ENCODE measurements around the gene MRPL21.

The MRPL21 gene

GRCh38 chr11:68924073-68924925, 20.7 kb upstream of the MRPL21 start:
- Histone ChIP-seq H3K27ac (no peak overlapping the region), H3K27me3 (ENCODE audit: insufficient read depth, low read depth, severe bottlenecking) (no peaks in the 10 kb centered on the region), H3K9me3 (ENCODE audit: severe bottlenecking) (peaks cover 8% of the 10 kb centered on the region), H3K4me3 (ENCODE audit: low read depth, low read length) (no peak overlapping the region), H3K36me3 (peaks cover 57% of the 10 kb centered on the region)
- TF ChIP-seq, protein P1, sequence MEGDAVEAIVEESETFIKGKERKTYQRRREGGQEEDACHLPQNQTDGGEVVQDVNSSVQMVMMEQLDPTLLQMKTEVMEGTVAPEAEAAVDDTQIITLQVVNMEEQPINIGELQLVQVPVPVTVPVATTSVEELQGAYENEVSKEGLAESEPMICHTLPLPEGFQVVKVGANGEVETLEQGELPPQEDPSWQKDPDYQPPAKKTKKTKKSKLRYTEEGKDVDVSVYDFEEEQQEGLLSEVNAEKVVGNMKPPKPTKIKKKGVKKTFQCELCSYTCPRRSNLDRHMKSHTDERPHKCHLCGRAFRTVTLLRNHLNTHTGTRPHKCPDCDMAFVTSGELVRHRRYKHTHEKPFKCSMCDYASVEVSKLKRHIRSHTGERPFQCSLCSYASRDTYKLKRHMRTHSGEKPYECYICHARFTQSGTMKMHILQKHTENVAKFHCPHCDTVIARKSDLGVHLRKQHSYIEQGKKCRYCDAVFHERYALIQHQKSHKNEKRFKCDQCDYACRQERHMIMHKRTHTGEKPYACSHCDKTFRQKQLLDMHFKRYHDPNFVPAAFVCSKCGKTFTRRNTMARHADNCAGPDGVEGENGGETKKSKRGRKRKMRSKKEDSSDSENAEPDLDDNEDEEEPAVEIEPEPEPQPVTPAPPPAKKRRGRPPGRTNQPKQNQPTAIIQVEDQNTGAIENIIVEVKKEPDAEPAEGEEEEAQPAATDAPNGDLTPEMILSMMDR (IDR thresholded peaks at IDR 0.05; ENCODE audit: low read depth, low read length), result no peak
- no peak for DNase-seq

DNA sequence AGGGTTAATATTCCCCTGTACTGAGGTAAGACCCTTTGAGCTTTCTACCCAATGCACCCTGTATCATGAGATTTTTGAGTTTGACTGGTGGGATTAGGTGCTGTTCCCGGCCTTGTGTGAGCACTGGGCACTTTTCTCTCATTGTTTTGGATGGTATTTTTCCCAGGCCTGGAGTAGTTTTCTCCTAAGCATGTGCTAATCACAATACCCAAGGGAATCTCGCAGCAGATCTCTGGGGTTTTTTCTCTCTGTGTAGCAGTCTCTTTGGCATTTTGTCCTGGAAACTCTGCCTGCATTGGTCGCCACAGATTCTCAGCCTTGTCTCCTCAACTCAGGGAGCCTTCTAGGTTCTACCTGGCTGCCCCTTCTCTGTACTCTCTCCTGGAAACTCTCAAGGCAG, 20.0 kb upstream of the MRPL21 start:
- H3K4me3 ChIP-seq (ENCODE audit: low read depth, low read length), result no peak overlapping the region
- TF ChIP-seq, protein P1 (IDR thresholded peaks at IDR 0.05; ENCODE audit: low read depth, low read length), result no peak
- H3K9me3 ChIP-seq (ENCODE audit: severe bottlenecking), result peaks cover 8% of the 10 kb centered on the region
- peaks cover 59% of the 10 kb centered on the region for H3K36me3 ChIP-seq
- H3K27ac ChIP-seq, result no peak overlapping the region
- DNase-seq, result no peak
- no peaks in the 10 kb centered on the region for H3K27me3 ChIP-seq (ENCODE audit: insufficient read depth, low read depth, severe bottlenecking)

GRCh38 chr11:68916439-68916838, 12.8 kb upstream of the MRPL21 start:
- peaks cover 54% of the 10 kb centered on the region for H3K36me3 ChIP-seq
- no peak overlapping the region for H3K4me3 ChIP-seq (ENCODE audit: low read depth, low read length)
- TF ChIP-seq, protein P1 (IDR thresholded peaks at IDR 0.05; ENCODE audit: low read depth, low read length), result no peak
- H3K27ac ChIP-seq, result no peak overlapping the region
- DNase-seq, result no peak
- H3K27me3 ChIP-seq (ENCODE audit: insufficient read depth, low read depth, severe bottlenecking), result no peaks in the 10 kb centered on the region
- H3K9me3 ChIP-seq (ENCODE audit: severe bottlenecking), result no peaks in the 10 kb centered on the region

DNA sequence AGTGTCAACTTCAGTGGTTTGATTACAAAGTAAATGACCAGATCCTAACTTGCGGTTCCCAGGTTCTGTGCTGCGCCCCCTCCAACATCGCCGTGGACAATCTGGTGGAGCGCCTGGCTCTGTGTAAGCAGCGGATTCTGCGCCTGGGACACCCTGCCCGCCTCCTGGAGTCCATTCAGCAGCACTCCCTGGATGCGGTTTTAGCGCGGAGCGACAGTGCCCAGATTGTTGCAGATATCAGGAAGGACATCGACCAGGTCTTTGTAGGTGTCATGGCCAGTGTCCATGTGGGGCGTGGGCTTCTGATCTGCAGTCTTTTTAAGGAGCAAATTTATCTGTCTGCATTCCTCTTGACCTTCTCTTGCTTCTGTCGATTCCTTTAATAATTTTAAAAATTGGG, 11.1 kb upstream of the MRPL21 start:
- H3K9me3 ChIP-seq (ENCODE audit: severe bottlenecking), result no peaks in the 10 kb centered on the region
- H3K4me3 ChIP-seq (ENCODE audit: low read depth, low read length), result no peak overlapping the region
- peaks cover 55% of the 10 kb centered on the region for H3K36me3 ChIP-seq
- TF ChIP-seq, protein P1 (IDR thresholded peaks at IDR 0.05; ENCODE audit: low read depth, low read length), result no peak
- no peaks in the 10 kb centered on the region for H3K27me3 ChIP-seq (ENCODE audit: insufficient read depth, low read depth, severe bottlenecking)
- DNase-seq, result no peak
- H3K27ac ChIP-seq, result no peak overlapping the region

DNA sequence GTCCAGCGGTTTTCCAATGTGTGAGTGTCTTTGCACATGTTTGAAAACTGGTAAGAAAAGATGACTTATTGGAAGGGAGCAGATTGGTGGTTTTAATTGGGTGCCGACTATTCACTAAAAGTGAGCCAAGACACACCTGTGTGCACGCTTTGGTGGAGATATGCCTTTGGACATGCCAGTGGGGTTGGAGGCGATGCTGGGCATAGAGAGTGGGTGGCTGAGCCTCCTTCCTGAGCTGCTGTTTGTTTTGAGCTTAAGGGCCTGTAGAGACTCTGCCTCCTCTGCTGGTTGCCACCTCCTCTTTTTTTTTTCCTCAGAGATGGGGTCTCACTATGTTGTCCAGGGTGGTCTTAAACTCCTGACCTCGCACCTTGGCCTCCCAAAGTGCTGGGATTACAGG, 9.6 kb upstream of the MRPL21 start:
- H3K27ac ChIP-seq, result no peak overlapping the region
- H3K9me3 ChIP-seq (ENCODE audit: severe bottlenecking), result no peaks in the 10 kb centered on the region
- H3K4me3 ChIP-seq (ENCODE audit: low read depth, low read length), result no peak overlapping the region
- TF ChIP-seq, protein P1 (IDR thresholded peaks at IDR 0.05; ENCODE audit: low read depth, low read length), result no peak
- DNase-seq, result no peak
- no peaks in the 10 kb centered on the region for H3K27me3 ChIP-seq (ENCODE audit: insufficient read depth, low read depth, severe bottlenecking)
- H3K36me3 ChIP-seq, result peaks cover 56% of the 10 kb centered on the region

- no peak for DNase-seq
- TF ChIP-seq, protein P1 (IDR thresholded peaks at IDR 0.05; ENCODE audit: low read depth, low read length), result no peak
- H3K27ac ChIP-seq, result no peak overlapping the region
- H3K9me3 ChIP-seq (ENCODE audit: severe bottlenecking), result no peaks in the 10 kb centered on the region
- H3K36me3 ChIP-seq, result peaks cover 54% of the 10 kb centered on the region
- no peak overlapping the region for H3K4me3 ChIP-seq (ENCODE audit: low read depth, low read length)
- H3K27me3 ChIP-seq (ENCODE audit: insufficient read depth, low read depth, severe bottlenecking), result no peaks in the 10 kb centered on the region
Observed at GRCh38 chr11:68912254-68912653, 8.6 kb upstream of the MRPL21 start.
